Measurements from ENCODE around the gene PLIN4.

Gene PLIN4

GRCh38 chr19:4553092-4553695 is 34.9 kb upstream of the PLIN4 start:
- no peak overlapping the region for H3K4me3 ChIP-seq (ENCODE audit: low read length)
- no peak for DNase-seq (ENCODE audit: low read depth)
- TF ChIP-seq CTCF (conservative IDR thresholded peaks at IDR 0.05; ENCODE audit: low read length): no peak

- DNase-seq (ENCODE audit: low read depth): no peak
- TF ChIP-seq CTCF (conservative IDR thresholded peaks at IDR 0.05; ENCODE audit: low read length): no peak
- no peak overlapping the region for H3K4me3 ChIP-seq (ENCODE audit: low read length)
Observed at GRCh38 chr19:4552525-4552819, 34.2 kb upstream of the PLIN4 start.

- TF ChIP-seq CTCF (conservative IDR thresholded peaks at IDR 0.05; ENCODE audit: low read length): no peak
- H3K4me3 ChIP-seq (ENCODE audit: low read length): no peak overlapping the region
- no peak for DNase-seq (ENCODE audit: low read depth)
Observed at GRCh38 chr19:4550479-4551050, 32.3 kb upstream of the PLIN4 start.

- H3K4me3 ChIP-seq (ENCODE audit: low read length): no peak overlapping the region
- TF ChIP-seq CTCF (conservative IDR thresholded peaks at IDR 0.05; ENCODE audit: low read length): no peak
- DNase-seq (ENCODE audit: low read depth): no peak
Observed at GRCh38 chr19:4550018-4550417, 31.7 kb upstream of the PLIN4 start.

- no peak overlapping the region for H3K4me3 ChIP-seq (ENCODE audit: low read length)
- no peak for DNase-seq (ENCODE audit: low read depth)
- TF ChIP-seq CTCF (conservative IDR thresholded peaks at IDR 0.05; ENCODE audit: low read length): no peak
Observed at GRCh38 chr19:4548238-4548584, 29.9 kb upstream of the PLIN4 start.

- no peak for DNase-seq (ENCODE audit: low read depth)
- TF ChIP-seq CTCF (conservative IDR thresholded peaks at IDR 0.05; ENCODE audit: low read length): peak; percentile 28
Observed at GRCh38 chr19:4547303-4548237, 29.3 kb upstream of the PLIN4 start.

More at GRCh38 chr19:4547303-4548237, 29.3 kb upstream of the PLIN4 start:
- H3K4me3 ChIP-seq (ENCODE audit: low read length): no peak overlapping the region
